Calu3 (cell line): ENCODE measurements around the gene PLCB2. TPM values are rescaled to one million over a fixed set of nuclear protein-coding genes. Genes with fewer than 3 reads are reported as not detected.

Experiments used
- BruUV-seq: library from RNA; stranded (reverse); fragments of 400-500 nt; replicated peaks from 2 replicates; lab custom pipeline; 2021; lab: Mats Ljungman, UMichigan
- CTCF ChIA-PET: fragments of 300-600 bp; sonication (Branson Sonifier 250); formaldehyde crosslinking; loops from one replicate; lab custom pipeline; 2022; ENCODE audit warnings: antibody characterized with exemption; lab: Charles Lee
- DNase-seq: peaks from one replicate; pipeline ENCODE4 v3.0.0; 2022
- H3K27ac Mint-ChIP-seq: one replicate; pipeline ENCODE4 v1.8.0; 2022; ENCODE audit warnings: mixed read lengths; ENCODE audit not compliant: unreplicated experiment
- H3K27me3 Mint-ChIP-seq: one replicate; pipeline ENCODE4 v1.8.0; 2022; ENCODE audit warnings: mixed read lengths; ENCODE audit not compliant: unreplicated experiment
- H3K36me3 Mint-ChIP-seq: one replicate; pipeline ENCODE4 v1.8.0; 2022; ENCODE audit warnings: mild to moderate bottlenecking, moderate library complexity, mixed read lengths; ENCODE audit not compliant: insufficient read depth, unreplicated experiment
- H3K4me1 Mint-ChIP-seq: one replicate; pipeline ENCODE4 v1.8.0; 2022; ENCODE audit warnings: mild to moderate bottlenecking, low read depth, mixed read lengths; ENCODE audit not compliant: unreplicated experiment
- H3K4me3 Mint-ChIP-seq: one replicate; pipeline ENCODE4 v1.8.0; 2022; ENCODE audit warnings: mild to moderate bottlenecking, low read depth, moderate library complexity, mixed read lengths; ENCODE audit not compliant: unreplicated experiment
- H3K9me3 Mint-ChIP-seq: one replicate; pipeline ENCODE4 v1.8.0; 2022; ENCODE audit warnings: low read depth, mixed read lengths; ENCODE audit not compliant: unreplicated experiment
- CTCF ChIP-seq: fragments of 200-600 bp; IDR thresholded peaks from one replicate; pipeline ENCODE4 v1.8.0; 2022; ENCODE audit warnings: antibody characterized with exemption; ENCODE audit not compliant: unreplicated experiment
- intact Hi-C: fragments of 100-400 bp; cut with micrococcal nuclease; formaldehyde crosslinking; loops from one replicate; pipeline ENCODE4 v1.10.0; 2022; ENCODE audit not compliant: unreplicated experiment
- total RNA-seq: library from RNA; stranded (reverse); gene quantifications from 2 replicates; pipeline ENCODE4 v1.2.3, GENCODE V29; 2022

Gene PLCB2
- total RNA-seq, 1 experiment from 2014 or later: 37.3 TPM

GRCh38 chr15:40266828-40267304 is 40.9 kb downstream of the PLCB2 start:
- H3K27ac Mint-ChIP-seq: no peak overlapping the region
- H3K36me3 Mint-ChIP-seq: no peaks in the 10 kb centered on the region
- no peaks in the 10 kb centered on the region for H3K4me1 Mint-ChIP-seq
- intact Hi-C loops: no loop called here
- no peak overlapping the region for H3K4me3 Mint-ChIP-seq
- CTCF ChIA-PET: interaction anchor here (0.9 to 1.3 kb wide), 3 partner anchors 28 to 163 kb away, joined by 3 to 7 read pairs (median 3); partner anchors contain the start of gene PAK6
- no TSS peak for BruUV-seq
- peak; percentile 77 for DNase-seq
- no peaks in the 10 kb centered on the region for H3K27me3 Mint-ChIP-seq
- no peak for TF ChIP-seq CTCF
- H3K9me3 Mint-ChIP-seq: no peaks in the 10 kb centered on the region

- TF ChIP-seq CTCF: no peak
- Mint-ChIP-seq H3K4me1 (no peaks in the 10 kb centered on the region), H3K27ac (no peak overlapping the region), H3K36me3 (no peaks in the 10 kb centered on the region), H3K27me3 (no peaks in the 10 kb centered on the region), H3K4me3 (no peak overlapping the region), H3K9me3 (no peaks in the 10 kb centered on the region)
- intact Hi-C loops: no loop called here
- DNase-seq: no peak
- CTCF ChIA-PET: no interaction called here
- BruUV-seq: no TSS peak
Measured at GRCh38 chr15:40265875-40266274, 41.9 kb downstream of the PLCB2 start.

- Mint-ChIP-seq H3K9me3 (no peaks in the 10 kb centered on the region), H3K4me3 (no peak overlapping the region), H3K4me1 (no peaks in the 10 kb centered on the region), H3K27ac (no peak overlapping the region), H3K36me3 (no peaks in the 10 kb centered on the region), H3K27me3 (no peaks in the 10 kb centered on the region)
- intact Hi-C loops: no loop called here
- no peak for DNase-seq
- CTCF ChIA-PET: no interaction called here
- no TSS peak for BruUV-seq
- TF ChIP-seq CTCF: no peak
Measured at GRCh38 chr15:40265355-40265754, 42.4 kb downstream of the PLCB2 start.

- no peak for TF ChIP-seq CTCF
- CTCF ChIA-PET: no interaction called here
- BruUV-seq: no TSS peak
- no peak for DNase-seq
- intact Hi-C loops: no loop called here
- H3K27me3 Mint-ChIP-seq: no peaks in the 10 kb centered on the region
- no peaks in the 10 kb centered on the region for H3K36me3 Mint-ChIP-seq
- H3K9me3 Mint-ChIP-seq: no peaks in the 10 kb centered on the region
- no peak overlapping the region for H3K4me3 Mint-ChIP-seq
- H3K27ac Mint-ChIP-seq: no peak overlapping the region
- no peaks in the 10 kb centered on the region for H3K4me1 Mint-ChIP-seq
Measured at GRCh38 chr15:40264321-40265153, 43.2 kb downstream of the PLCB2 start.
